ENCODE results near the gene C1QTNF12.

The C1QTNF12 gene

GRCh38 chr1:1210726-1211540, 35.6 kb downstream of the C1QTNF12 start:
- peak; percentile 14 for DNase-seq

DNA sequence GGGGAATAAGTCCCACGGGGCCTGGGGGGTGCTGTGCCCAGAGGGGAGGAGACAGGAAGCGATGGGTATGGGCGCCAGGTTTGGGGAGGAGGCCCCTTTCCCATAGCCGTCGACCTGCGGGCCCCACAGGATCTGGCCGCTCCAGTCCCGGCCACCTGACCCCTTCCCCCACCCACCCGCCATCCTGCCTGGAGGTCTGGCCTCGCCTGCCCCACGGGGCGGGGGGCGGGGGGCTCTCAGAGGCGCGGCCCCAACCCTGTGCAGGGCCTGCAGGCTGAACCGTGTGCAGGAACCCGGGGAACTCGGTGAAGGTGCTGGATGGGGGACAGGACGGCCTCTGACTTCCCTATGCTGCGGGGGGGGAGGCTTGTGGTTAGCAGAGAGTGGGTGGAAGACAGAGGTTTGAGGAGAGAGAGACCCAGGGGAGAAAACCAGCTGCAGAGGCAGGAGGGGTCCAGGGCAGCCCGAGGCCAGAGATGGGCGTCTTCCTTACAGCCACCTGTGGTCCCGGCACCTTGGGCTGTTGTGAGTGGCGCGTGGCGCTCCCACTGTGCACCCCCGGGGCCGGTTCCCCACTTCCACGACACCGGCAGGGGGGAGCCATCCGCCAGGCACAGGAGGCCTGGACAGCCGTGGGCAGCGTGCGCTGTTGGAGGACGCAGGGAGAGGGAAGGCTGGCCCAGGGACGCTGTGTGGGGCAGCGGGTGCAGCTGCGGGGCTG, 37.6 kb downstream of the C1QTNF12 start:
- peak; percentile 41 for DNase-seq

- peak; percentile 16 for DNase-seq
Observed at GRCh38 chr1:1207571-1207892, 39.0 kb downstream of the C1QTNF12 start.

DNA sequence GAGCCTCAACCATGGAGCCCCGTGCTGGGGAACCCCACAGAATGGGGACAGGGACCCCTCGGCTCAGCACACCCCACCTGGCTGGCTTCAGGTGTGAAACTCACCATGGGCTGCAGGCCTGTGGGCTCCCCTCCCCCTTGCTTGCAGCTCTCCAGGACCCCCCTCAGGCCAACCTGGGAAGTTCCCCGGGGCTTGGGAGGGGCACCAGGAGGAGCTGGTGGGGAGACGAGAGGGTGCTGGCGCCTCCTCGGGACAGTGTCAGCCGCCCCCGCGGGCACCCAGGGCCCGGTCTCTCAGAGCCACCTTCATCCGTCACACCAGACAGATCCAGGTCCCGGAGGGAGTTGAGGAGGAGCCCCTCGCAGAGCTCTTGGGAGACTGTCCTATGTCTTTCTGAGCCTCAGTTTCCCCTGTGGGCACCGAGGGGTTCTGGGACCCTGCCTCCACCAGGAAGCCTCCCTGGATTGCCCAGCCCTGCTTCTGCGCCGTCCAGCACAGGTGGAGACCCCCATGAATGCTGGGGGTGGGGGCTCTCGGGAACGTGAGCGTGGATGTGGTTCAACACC, 39.5 kb downstream of the C1QTNF12 start:
- DNase-seq: peak; percentile 19

DNA sequence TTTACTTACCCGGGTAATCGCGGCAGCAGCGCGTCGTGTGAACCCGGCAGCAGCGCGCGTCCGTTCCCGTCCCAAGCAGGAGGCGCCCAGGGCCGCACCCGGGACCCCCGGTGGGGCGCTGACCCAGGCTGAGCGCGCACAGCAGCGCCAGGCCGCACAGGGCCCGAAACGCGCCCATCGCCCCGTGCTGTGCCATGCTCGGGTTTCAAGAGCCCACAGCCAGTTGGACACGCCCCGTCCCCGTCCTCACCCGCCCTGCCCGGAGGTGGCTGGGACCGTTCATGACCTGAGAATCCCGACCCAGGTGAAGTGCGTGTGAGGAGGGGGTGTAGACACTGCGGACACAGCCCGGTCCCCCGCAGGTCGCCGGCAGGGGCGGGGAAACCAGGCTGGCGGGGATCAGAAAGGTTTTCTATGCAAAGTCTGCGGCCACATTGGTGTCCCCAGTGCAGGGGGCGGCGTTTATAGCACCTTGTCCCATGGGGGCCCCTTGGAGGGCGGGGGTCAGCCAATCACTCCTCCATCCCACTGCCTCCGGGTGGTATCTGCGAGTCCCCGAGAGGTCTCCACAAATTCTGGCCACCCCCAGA, 40.1 kb downstream of the C1QTNF12 start, which contains the start of gene TNFRSF18:
Gene TNFRSF18, minus strand, starts transcription at position 217 of the 590 bp plus-strand sequence. Its CDS starts 21 bp downstream, at position 196.
- DNase-seq: peak; percentile 26

DNA sequence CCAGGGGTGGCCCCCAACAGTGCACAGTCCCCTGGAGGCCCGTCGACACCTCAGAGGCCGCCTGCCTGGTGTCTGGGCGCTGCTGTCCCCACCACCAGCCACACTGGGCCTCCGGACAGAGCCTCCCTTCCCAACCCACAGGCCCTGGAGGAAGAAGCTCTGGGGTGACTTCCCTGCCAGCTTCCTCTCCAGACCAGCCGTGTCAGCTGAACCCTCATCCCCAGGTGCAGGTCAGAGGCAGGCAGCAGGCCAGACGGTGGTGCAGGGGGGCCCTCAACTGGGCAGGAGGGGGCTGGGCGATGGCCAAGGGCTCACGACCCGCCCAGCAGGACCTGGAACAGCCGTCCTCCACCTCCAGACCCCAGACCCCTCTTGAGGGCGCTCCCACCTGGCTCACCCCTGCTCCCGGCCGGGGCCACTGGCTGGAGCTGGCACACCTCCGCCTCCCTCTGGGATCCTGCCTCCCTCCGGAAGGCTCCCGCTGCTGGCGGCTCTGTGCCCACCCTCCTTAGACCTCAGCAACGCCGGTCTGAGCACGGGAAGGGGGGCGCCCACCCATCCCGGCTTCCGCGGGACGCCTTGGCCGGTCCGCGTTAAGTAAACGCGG, 40.6 kb downstream of the C1QTNF12 start:
- peak; percentile 25 for DNase-seq

GRCh38 chr1:1204998-1205768, 41.3 kb downstream of the C1QTNF12 start:
- peak; percentile 16 for DNase-seq

DNA sequence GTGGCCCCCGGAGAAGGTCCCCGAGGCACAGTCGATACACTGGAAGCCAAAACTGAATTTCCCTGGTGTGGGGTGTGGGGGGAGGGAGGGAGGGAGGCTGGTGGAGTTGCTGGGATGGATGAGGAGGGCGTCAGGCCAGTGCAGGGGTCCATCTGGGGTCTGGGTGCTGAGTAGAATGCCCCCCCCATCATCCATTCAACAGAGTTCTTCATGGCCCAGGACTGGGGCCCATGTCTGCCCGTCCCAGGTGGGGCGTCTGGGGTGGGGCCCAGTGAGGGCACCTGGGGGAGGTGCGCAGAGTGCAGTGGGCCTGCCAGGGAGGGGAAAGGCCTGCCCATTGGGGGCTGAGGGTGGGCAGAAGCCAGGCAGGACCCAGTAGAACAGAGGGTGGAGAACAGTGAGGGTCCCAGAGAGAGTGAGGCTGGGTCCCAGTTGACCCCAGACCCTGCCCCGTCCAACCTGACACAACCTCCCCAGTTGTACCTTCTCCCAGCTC, 42.0 kb downstream of the C1QTNF12 start:
- DNase-seq: peak; percentile 16

- DNase-seq: peak; percentile 27
Observed at GRCh38 chr1:1203561-1204424, 42.7 kb downstream of the C1QTNF12 start.

GRCh38 chr1:1202831-1203560, 43.5 kb downstream of the C1QTNF12 start:
- DNase-seq: peak; percentile 18

DNA sequence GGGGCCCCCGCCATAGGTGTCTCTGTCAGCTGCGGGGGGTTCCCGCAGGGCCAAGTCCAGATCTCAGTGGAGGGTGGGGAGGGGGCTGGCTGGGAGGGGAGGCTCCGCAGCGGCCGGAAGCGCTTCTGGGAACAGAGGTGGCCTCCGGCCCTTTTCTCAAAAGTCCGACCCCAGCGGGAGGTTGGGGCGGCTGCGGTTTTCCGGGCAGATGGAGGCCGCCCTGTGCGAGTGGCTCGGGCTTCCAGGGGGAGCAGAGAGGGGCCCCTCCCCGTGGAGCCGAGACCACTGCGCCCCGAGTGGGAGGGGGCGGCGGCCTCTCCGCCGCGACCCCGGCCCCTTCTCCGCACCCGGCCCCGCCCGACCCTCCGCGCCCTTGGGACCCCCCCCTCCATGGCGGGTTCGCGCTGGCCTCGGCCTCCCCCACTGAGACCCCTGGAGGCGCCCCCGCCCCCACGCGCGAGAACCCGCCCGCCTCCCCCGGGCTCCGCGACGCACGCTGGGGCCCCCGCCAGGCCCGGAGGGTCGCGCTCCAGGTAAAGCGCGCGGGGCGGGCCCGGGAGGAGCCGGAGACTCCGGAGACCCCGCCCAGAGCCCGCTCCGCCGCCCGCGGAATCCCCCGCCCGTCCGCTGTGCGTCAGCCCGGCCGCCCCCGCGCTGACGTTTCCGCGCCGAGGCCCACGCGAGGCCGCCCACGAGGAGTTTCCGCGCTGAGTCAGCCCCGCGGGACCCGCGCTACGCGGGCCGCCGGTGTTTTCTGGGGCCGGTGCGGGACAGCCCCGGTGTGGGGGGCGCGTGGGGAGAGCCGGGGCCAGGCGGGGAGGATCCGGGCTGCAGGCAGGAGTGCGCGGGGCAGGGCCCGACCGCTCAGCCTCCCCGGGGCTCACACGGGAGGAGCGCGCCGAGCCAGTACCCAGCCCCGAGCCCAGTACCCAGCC, 45.4 kb downstream of the C1QTNF12 start:
- peak; percentile 60 for DNase-seq

DNA sequence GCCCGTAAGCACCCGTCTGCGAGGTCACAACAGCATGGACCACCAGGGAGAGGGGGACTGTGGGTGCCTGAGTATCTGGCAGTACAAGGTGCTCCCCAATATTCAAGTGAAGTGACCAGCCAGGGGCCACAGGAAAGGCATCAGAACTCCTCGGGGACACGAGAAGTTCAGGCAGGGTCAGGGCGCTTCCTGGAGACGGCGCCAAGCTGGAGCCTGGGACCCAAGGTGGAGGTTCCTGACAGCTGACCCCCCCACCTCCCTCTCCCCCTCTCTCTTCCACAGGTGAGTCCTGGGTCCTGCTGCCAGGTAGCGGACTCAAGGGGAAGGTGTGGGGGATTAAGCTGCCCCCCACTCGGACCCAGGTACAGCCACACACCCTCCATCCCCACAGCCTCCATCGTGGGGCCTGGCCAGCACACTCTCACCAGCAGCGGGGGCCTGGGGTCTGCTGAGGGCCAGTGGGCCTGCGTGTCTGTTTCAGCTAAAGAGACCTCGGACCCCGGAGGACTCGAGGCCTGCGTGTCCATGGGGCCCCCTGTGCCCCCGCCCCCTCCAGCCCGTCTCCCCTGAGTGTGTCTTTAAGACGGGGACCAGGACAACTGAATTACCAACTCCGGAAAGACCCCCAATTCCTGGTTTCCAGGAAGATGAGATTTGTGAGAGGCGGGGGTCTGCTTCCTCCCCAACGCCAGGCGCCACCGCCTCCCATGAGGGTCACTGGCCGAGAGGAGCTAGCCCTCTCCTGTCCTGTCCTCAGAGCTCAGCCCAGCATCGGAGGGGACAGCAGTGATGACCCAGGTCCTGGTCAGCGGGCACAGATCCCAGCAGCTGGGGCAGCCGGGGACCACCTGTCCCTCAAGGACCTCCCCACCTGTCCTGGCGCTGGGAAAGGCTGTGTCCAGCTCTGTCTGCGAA, 46.3 kb downstream of the C1QTNF12 start:
- peak; percentile 21 for DNase-seq

GRCh38 chr1:1199141-1199960, 47.2 kb downstream of the C1QTNF12 start:
- peak; percentile 24 for DNase-seq

DNA sequence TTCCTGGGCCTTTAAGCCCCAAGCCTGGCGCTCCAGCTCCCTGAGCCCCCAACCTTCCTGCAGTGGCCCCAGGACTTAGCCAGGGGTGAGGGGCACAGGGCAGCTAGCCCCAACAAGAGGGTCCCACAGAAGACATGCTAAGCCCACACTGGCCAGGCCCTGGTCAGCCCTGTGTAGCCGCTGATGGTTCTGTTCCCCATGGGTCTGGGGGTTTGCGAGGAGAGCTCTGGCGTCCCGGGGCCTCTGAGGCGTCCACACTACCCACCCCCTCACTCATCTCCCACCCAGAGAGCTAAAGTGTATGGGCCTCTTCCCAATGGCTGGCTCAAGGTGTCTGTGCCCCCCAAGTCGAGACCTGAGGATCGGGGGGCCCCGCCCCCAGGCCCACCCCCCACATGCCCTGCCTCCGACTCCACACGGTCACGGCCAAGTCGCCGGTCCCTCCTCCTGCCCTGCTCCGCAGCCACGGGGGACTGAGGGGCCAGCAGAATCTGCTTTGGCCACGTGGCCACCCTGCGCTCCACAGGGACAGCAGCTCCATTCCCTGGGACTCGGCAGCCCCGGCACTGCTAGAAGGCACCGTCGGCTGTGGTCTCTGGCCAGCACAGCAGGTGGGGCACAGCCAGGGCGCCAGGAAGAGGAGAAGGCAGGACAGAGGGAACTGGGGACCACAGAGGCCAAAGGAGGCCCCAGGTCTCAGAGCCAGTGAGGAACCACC, 47.9 kb downstream of the C1QTNF12 start:
- peak; percentile 17 for DNase-seq

GRCh38 chr1:1197551-1198422, 48.7 kb downstream of the C1QTNF12 start:
- peak; percentile 17 for DNase-seq
